GM18519 (cell line): ENCODE results near the gene GRIP1.

ENCODE experiments used
- ATAC-seq: cut with Tn5 transposase; IDR thresholded peaks from one replicate; pipeline ENCODE4 v1.9.1; 2021; ENCODE audit warnings: mild to moderate bottlenecking, moderate library complexity; ENCODE audit not compliant: unreplicated experiment, low FRiP score

GRIP1 gene

GRCh38 chr12:66694666-66695613 lies 16.1 kb upstream of the GRIP1 start:
- no peak for ATAC-seq

- peak; percentile 79 for ATAC-seq
Measured at GRCh38 chr12:66693901-66694513, 15.1 kb upstream of the GRIP1 start.

- no peak for ATAC-seq
Measured at GRCh38 chr12:66692986-66693385, 14.1 kb upstream of the GRIP1 start.

- no peak for ATAC-seq
Measured at GRCh38 chr12:66692170-66692569, 13.3 kb upstream of the GRIP1 start.

GRCh38 chr12:66688846-66689439 lies 10.1 kb upstream of the GRIP1 start:
- peak; percentile 47 for ATAC-seq

- ATAC-seq = no peak
Measured at GRCh38 chr12:66684222-66684621, 5.3 kb upstream of the GRIP1 start.

GRCh38 chr12:66683822-66684221 lies 4.9 kb upstream of the GRIP1 start:
- no peak for ATAC-seq

GRCh38 chr12:66683073-66683472 lies 4.2 kb upstream of the GRIP1 start:
- no peak for ATAC-seq

- ATAC-seq = no peak
Measured at GRCh38 chr12:66679461-66680084, 697 bp upstream of the GRIP1 start.

GRCh38 chr12:66676241-66676640 lies 2.6 kb downstream of the GRIP1 start:
- ATAC-seq = no peak

- ATAC-seq = no peak
Measured at GRCh38 chr12:66674495-66675122, 4.3 kb downstream of the GRIP1 start.

GRCh38 chr12:66669541-66669940 lies 9.3 kb downstream of the GRIP1 start:
- no peak for ATAC-seq

- ATAC-seq = no peak
Measured at GRCh38 chr12:66668311-66668710, 10.6 kb downstream of the GRIP1 start.

GRCh38 chr12:66667906-66668305 lies 11.0 kb downstream of the GRIP1 start:
- ATAC-seq = no peak

GRCh38 chr12:66666481-66666880 lies 12.4 kb downstream of the GRIP1 start:
- ATAC-seq = no peak

GRCh38 chr12:66665435-66665985 lies 13.4 kb downstream of the GRIP1 start:
- ATAC-seq = no peak

- no peak for ATAC-seq
Measured at GRCh38 chr12:66664076-66664475, 14.8 kb downstream of the GRIP1 start.

- ATAC-seq = no peak
Measured at GRCh38 chr12:66663611-66664010, 15.3 kb downstream of the GRIP1 start.

- ATAC-seq = no peak
Measured at GRCh38 chr12:66662729-66663128, 16.1 kb downstream of the GRIP1 start.

- ATAC-seq = no peak
Measured at GRCh38 chr12:66662179-66662578, 16.7 kb downstream of the GRIP1 start.
